ENCODE results near the gene CECR2.

GRCh38 chr22:17359501-17359900 is 9.8 kb upstream of the CECR2 start:
- TF ChIP-seq CTCF (IDR thresholded peaks at IDR 0.05) (no peak), POLR2A (IDR thresholded peaks at IDR 0.05) (no peak)
